Colonic mucosa (tissue), 4 donors: ENCODE measurements around the gene RNF148. TPM values are rescaled to one million over a fixed set of nuclear protein-coding genes. Genes with fewer than 3 reads are reported as not detected.

Source experiments
- DNase-seq: peaks from one replicate; pipeline ENCODE4 v3.0.0-alpha.2; 2020
- H3K27ac ChIP-seq: fragments of 200-600 bp; one replicate; pipeline ENCODE4 v1.8.0; 2021
- H3K27me3 ChIP-seq: fragments of 200-600 bp; one replicate; pipeline ENCODE4 v1.8.0; 2021
- H3K36me3 ChIP-seq: fragments of 200-600 bp; one replicate; pipeline ENCODE4 v1.8.0; 2021
- H3K4me1 ChIP-seq: fragments of 200-600 bp; one replicate; pipeline ENCODE4 v1.8.0; 2021; ENCODE audit warnings: mild to moderate bottlenecking
- H3K4me3 ChIP-seq: fragments of 200-600 bp; one replicate; pipeline ENCODE4 v1.8.0; 2021
- H3K9ac ChIP-seq, 2 donors: one replicate each; pipeline ENCODE4 v1.7.0; 2013; ENCODE audit warnings: control low read depth in 2 of 2, low read depth in 2 of 2, low read length in 2 of 2
- H3K9me3 ChIP-seq: fragments of 200-600 bp; one replicate; pipeline ENCODE4 v1.8.0; 2021
- CTCF ChIP-seq: fragments of 200-600 bp; IDR thresholded peaks from one replicate; pipeline ENCODE4 v1.8.0; 2022; ENCODE audit warnings: antibody characterized with exemption, mild to moderate bottlenecking
- intact Hi-C: fragments of 100-400 bp; cut with DNase I; formaldehyde crosslinking; loops from one replicate; pipeline ENCODE4 v1.14.1; 2022
- total RNA-seq, 2 donors: library from RNA; stranded (reverse); fragmentation: NEBNext Ultra II Directional in 1 of 2; extraction: Animal tissue kit (Norgen Biotek cat#: 25700) in 1 of 2; gene quantifications; one replicate each; pipeline ENCODE4 v1.2.1, GENCODE V29; 2021
- donor health status: healthy.
- donor health status: DM: no; HTN: no; CAD: no.
- donor health status: DM: no; HTN: no; CAD: no.

The RNF148 gene
- total RNA-seq, 2 donors from 2014 or later, result 0.50 to 0.57 TPM

- DNase-seq, result no peak
- Histone ChIP-seq H3K4me1 (no peaks in the 10 kb centered on the region), H3K4me3 (no peak overlapping the region), H3K9me3 (no peaks in the 10 kb centered on the region), H3K27ac (no peak overlapping the region), H3K27me3 (no peaks in the 10 kb centered on the region), H3K9ac (no peak overlapping the region), H3K36me3 (no peaks in the 10 kb centered on the region)
- intact Hi-C loops, result no loop called here
- TF ChIP-seq CTCF, result no peak
These were observed 16.4 kb upstream of the RNF148 start for GRCh38 chr7:122719010-122719578.

- H3K9ac ChIP-seq, result no peak overlapping the region
- no peaks in the 10 kb centered on the region for H3K27me3 ChIP-seq
- H3K27ac ChIP-seq, result no peak overlapping the region
- TF ChIP-seq CTCF, result no peak
- H3K9me3 ChIP-seq, result no peaks in the 10 kb centered on the region
- intact Hi-C loops, result no loop called here
- no peak for DNase-seq
- H3K4me1 ChIP-seq, result no peaks in the 10 kb centered on the region
- H3K36me3 ChIP-seq, result no peaks in the 10 kb centered on the region
- no peak overlapping the region for H3K4me3 ChIP-seq
These were observed 14.8 kb upstream of the RNF148 start for GRCh38 chr7:122717356-122718089.

- Histone ChIP-seq H3K27ac (no peak overlapping the region), H3K4me3 (no peak overlapping the region), H3K27me3 (no peaks in the 10 kb centered on the region), H3K36me3 (no peaks in the 10 kb centered on the region), H3K9me3 (no peaks in the 10 kb centered on the region), H3K4me1 (no peaks in the 10 kb centered on the region), H3K9ac (no peak overlapping the region)
- no peak for TF ChIP-seq CTCF
- no peak for DNase-seq
- intact Hi-C loops, result no loop called here
These were observed 12.5 kb upstream of the RNF148 start for GRCh38 chr7:122715183-122715582.

GRCh38 chr7:122710916-122711315, 8.2 kb upstream of the RNF148 start:
- Histone ChIP-seq H3K9ac (no peak overlapping the region), H3K4me3 (no peak overlapping the region), H3K27ac (no peak overlapping the region), H3K9me3 (no peaks in the 10 kb centered on the region), H3K36me3 (no peaks in the 10 kb centered on the region), H3K27me3 (no peaks in the 10 kb centered on the region), H3K4me1 (no peaks in the 10 kb centered on the region)
- intact Hi-C loops, result no loop called here
- no peak for DNase-seq
- TF ChIP-seq CTCF, result no peak

- Histone ChIP-seq H3K4me3 (no peak overlapping the region), H3K36me3 (no peaks in the 10 kb centered on the region), H3K9me3 (no peaks in the 10 kb centered on the region), H3K27ac (no peak overlapping the region), H3K27me3 (no peaks in the 10 kb centered on the region), H3K9ac (no peak overlapping the region), H3K4me1 (no peaks in the 10 kb centered on the region)
- no peak for TF ChIP-seq CTCF
- intact Hi-C loops, result no loop called here
- no peak for DNase-seq
These were observed 7.4 kb upstream of the RNF148 start for GRCh38 chr7:122709930-122710646.
